ENCODE data around the gene CLDN10. TPM values are rescaled to one million over a fixed set of nuclear protein-coding genes. Genes with fewer than 3 reads are reported as not detected.

Gene CLDN10
- total RNA-seq, 4 donors from 2014 or later: 1.3 to 9.5 TPM; not detected in 2

DNA sequence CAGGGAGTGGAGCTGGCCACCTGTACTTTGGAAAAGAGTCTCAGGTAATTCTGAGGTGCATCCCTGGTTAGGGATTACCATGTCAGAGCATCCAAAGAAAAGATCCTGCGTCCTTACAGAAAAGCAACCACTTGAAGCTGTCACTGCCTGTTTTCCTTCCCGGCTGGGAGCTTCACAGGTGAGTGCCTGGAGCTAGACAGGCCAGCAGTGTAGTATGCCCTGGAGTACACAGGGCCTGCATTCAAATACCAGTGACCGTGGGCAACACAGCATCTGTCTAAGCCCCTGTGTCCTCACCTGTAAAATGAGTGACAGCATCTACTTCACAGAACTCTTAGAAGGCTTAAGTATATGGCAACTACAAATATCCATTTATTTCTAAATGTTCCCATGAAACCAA is 63.0 kb downstream of the CLDN10 start:
- H3K4me1 ChIP-seq: peaks cover 0 to 3% (median 0%) of the 10 kb centered on the region in 3 donors
- no peak overlapping the region for H3K27ac ChIP-seq
- H3K36me3 ChIP-seq: peaks cover 0 to 12% (median 0%) of the 10 kb centered on the region in 3 donors
- DNase-seq: no peak
- TF ChIP-seq POLR2A (IDR thresholded peaks at IDR 0.05): no peak
- TF ChIP-seq, protein P1, sequence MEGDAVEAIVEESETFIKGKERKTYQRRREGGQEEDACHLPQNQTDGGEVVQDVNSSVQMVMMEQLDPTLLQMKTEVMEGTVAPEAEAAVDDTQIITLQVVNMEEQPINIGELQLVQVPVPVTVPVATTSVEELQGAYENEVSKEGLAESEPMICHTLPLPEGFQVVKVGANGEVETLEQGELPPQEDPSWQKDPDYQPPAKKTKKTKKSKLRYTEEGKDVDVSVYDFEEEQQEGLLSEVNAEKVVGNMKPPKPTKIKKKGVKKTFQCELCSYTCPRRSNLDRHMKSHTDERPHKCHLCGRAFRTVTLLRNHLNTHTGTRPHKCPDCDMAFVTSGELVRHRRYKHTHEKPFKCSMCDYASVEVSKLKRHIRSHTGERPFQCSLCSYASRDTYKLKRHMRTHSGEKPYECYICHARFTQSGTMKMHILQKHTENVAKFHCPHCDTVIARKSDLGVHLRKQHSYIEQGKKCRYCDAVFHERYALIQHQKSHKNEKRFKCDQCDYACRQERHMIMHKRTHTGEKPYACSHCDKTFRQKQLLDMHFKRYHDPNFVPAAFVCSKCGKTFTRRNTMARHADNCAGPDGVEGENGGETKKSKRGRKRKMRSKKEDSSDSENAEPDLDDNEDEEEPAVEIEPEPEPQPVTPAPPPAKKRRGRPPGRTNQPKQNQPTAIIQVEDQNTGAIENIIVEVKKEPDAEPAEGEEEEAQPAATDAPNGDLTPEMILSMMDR (IDR thresholded peaks at IDR 0.05): no peak
- no peaks in the 10 kb centered on the region for H3K27me3 ChIP-seq
- no peak overlapping the region for H3K4me3 ChIP-seq
- WGBS, 2 donors: 92 to 93% methylated on average over 2 to 3 of the region's 3 CpGs
- H3K9me3 ChIP-seq: no peaks in the 10 kb centered on the region
- intact Hi-C loops (cut with DNase I): no loop called here

DNA sequence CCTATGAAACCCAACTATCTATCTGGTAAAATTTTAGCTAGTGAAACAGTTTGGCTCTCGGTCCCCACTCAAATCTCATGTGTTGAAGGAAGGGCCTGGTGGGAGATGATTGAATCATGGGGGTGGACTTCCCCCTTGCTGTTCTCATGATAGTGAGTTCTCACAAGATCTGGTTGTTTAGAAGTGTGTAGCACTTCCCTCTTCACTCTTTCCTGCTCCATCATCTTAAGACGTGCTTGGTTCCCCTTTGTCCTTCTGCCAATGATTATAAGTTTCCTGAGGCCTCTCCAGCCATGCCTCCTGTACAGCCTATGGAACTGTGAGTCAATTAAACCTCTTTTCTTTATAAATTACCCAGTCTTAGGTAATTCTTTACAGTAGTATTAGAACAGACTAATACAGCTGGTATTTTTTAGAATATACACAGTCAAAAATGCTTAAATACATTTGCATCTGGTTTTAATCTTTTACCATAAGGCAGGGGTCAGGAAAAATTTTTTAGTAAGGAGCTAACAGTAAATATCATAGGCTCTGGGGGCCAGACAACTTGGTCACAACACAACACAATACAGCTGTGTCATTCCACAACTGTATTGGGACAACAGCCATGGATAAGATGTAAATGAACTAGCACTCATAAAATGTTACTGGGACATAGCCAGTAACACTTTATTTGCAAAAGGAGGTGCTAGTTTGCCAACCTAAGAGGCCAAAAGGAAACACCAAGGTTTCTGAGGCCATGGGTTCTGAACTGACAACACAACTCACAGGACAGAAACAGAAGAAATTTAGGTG is 67.7 kb downstream of the CLDN10 start:
- no peaks in the 10 kb centered on the region for H3K27me3 ChIP-seq
- WGBS, 2 donors: 63 to 76% methylated on average over 2 of the region's 2 CpGs
- no peak overlapping the region for H3K27ac ChIP-seq
- intact Hi-C loops (cut with DNase I): loop anchor here (5.0 kb wide), 1 partner anchor 217 kb away; no protein-coding TSS in a partner anchor
- no peak overlapping the region for H3K4me3 ChIP-seq
- H3K4me1 ChIP-seq: peaks cover 0 to 17% (median 0%) of the 10 kb centered on the region in 3 donors
- TF ChIP-seq POLR2A (IDR thresholded peaks at IDR 0.05): no peak
- TF ChIP-seq, protein P1 (IDR thresholded peaks at IDR 0.05): no peak
- H3K36me3 ChIP-seq: peaks cover 0 to 18% (median 0%) of the 10 kb centered on the region in 3 donors
- no peaks in the 10 kb centered on the region for H3K9me3 ChIP-seq
- no peak for DNase-seq

DNA sequence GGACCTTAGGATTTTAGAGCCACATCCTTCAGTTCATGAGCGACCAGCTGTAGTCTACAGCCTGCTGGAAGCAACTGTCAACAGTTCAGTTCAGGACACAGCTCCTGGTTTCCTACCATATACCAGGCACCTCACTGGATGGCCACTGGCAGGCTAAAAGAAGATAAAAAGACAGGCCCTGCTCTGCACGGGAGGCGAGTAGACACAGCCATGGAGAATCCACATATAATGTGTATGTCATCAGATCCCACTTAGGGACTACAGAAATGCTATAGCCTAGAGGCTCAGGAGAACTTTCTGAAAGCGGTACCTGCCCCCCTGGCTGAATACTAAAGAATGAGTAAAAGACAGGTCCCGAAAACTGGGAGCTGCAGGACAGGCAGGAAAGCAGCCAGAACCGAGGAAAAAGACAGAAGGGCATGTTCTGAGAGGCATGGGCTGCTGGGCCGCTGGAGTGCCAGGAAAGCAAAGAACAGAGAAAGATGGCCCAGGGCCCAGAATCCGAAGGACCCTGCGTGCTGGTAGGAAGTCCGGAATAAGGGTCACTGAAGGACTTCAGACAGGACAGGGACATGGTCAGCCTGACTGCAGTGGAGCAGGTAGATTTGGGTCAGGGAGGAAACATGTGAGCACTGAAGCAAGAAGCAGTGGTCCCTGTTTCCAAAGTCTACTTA is 68.4 kb downstream of the CLDN10 start:
- TF ChIP-seq, protein P1 (IDR thresholded peaks at IDR 0.05): no peak
- no peak for TF ChIP-seq POLR2A (IDR thresholded peaks at IDR 0.05)
- Histone ChIP-seq H3K4me3 (no peak overlapping the region), H3K4me1 (peaks cover 0 to 17% (median 0%) of the 10 kb centered on the region in 3 donors), H3K9me3 (no peaks in the 10 kb centered on the region), H3K36me3 (peaks cover 0 to 17% (median 0%) of the 10 kb centered on the region in 3 donors), H3K27ac (no peak overlapping the region), H3K27me3 (no peaks in the 10 kb centered on the region)
- no peak for DNase-seq
- intact Hi-C loops (cut with DNase I): loop anchor here (5.0 kb wide), 1 partner anchor 216 kb away; no protein-coding TSS in a partner anchor
- WGBS, 2 donors: 54 to 57% methylated on average over 10 of the region's 10 CpGs

DNA sequence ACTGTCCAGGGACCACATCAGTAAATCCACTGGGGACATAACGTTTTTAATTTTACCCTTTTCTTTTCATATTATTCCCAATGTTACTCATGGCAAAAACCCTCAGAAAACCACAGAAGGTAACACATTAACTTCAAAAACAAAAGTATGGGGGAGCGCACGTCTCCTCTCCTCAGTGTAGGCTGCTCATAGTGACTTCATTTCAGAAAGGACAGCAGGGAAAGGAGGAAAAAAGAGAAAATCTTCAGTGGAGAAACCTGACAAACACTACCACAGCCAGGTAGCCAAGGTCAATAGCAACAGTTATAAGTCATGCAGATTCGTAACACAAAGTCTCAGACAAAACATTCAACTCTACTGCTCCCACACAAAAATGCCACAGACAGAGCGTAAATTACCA is 70.6 kb downstream of the CLDN10 start:
- no peak overlapping the region for H3K27ac ChIP-seq
- intact Hi-C loops (cut with DNase I): loop anchor here (5.0 kb wide), 1 partner anchor 214 kb away; no protein-coding TSS in a partner anchor
- no peaks in the 10 kb centered on the region for H3K27me3 ChIP-seq
- TF ChIP-seq POLR2A (IDR thresholded peaks at IDR 0.05): no peak
- TF ChIP-seq, protein P1 (IDR thresholded peaks at IDR 0.05): no peak
- 45 to 46% methylated on average over 5 of the region's 5 CpGs for WGBS, 2 donors
- no peaks in the 10 kb centered on the region for H3K9me3 ChIP-seq
- H3K36me3 ChIP-seq: peaks cover 0 to 26% (median 0%) of the 10 kb centered on the region in 3 donors
- H3K4me3 ChIP-seq: no peak overlapping the region
- DNase-seq: no peak
- H3K4me1 ChIP-seq: peaks cover 0 to 17% (median 0%) of the 10 kb centered on the region in 3 donors

DNA sequence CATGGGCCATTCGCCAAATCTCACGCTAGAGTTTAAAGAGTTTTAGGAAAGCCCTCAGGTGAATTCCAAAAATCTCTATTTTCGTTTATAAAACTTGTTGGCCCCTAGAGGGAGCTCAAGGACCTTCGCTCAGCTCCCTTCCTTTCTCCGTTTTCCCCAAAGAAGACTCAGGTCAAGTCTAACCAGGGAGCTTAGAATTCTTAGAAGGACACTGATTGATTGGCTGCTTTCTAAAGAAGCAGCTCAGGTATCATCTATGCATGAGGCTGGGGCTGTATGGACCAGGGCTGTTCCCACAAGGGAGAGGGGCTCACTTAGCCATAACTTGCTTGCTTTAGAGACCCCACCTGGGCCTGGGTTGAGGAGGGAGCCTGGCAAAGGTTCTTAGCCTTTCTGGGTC is 71.5 kb downstream of the CLDN10 start:
- no peak for DNase-seq
- peaks cover 0 to 17% (median 0%) of the 10 kb centered on the region in 3 donors for H3K4me1 ChIP-seq
- intact Hi-C loops (cut with DNase I): loop anchor here (5.0 kb wide), 1 partner anchor 213 kb away; no protein-coding TSS in a partner anchor
- peaks cover 0 to 33% (median 0%) of the 10 kb centered on the region in 3 donors for H3K36me3 ChIP-seq
- H3K27me3 ChIP-seq: no peaks in the 10 kb centered on the region
- TF ChIP-seq, protein P1 (IDR thresholded peaks at IDR 0.05): peak; percentile 43 to 65 (median 54)
- TF ChIP-seq POLR2A (IDR thresholded peaks at IDR 0.05): no peak
- H3K9me3 ChIP-seq: no peaks in the 10 kb centered on the region
- H3K4me3 ChIP-seq: no peak overlapping the region
- no peak overlapping the region for H3K27ac ChIP-seq
- 3 to 13% methylated on average over 5 of the region's 5 CpGs for WGBS, 2 donors

Measured in esophagus squamous epithelium (tissue), 5 donors.